HepG2 (cell line): ENCODE results near the gene TF. TPM values are rescaled to one million over a fixed set of nuclear protein-coding genes. Genes with fewer than 3 reads are reported as not detected.
A peak's percentile ranks its signal among the peaks of the same experiment; 100 is the strongest.

Source experiments
- FOXA1 ChIP-seq, 2 experiments: fragments of 450-650 bp in 1 of 2; sonication (generic) in 1 of 2; formaldehyde crosslinking in 1 of 2; IDR thresholded peaks; 2 replicates each; pipeline versions ENCODE4 v1.4.0 to v1.6.1; 2016 to 2020; ENCODE audit warnings: missing genetic modification reagents in 1 of 2
- FOXP1 ChIP-seq, 2 experiments: fragments of 450-650 bp in 1 of 2; IDR thresholded peaks; 2 replicates each; pipeline ENCODE4 v1.6.1; 2017 to 2018; ENCODE audit warnings: antibody characterized with exemption in 1 of 2
- KIAA2018 ChIP-seq: sonication (generic); formaldehyde crosslinking; IDR thresholded peaks from 2 replicates; pipeline ENCODE4 v1.5.0; 2020; ENCODE audit warnings: mild to moderate bottlenecking, missing genetic modification reagents, borderline replicate concordance
- MYC ChIP-seq: sonication (generic); formaldehyde crosslinking; IDR thresholded peaks from 2 replicates; pipeline ENCODE4 v1.9.0; 2021; ENCODE audit warnings: missing genetic modification reagents, borderline replicate concordance
- NCOA2 ChIP-seq: sonication (generic); formaldehyde crosslinking; IDR thresholded peaks from 2 replicates; pipeline ENCODE4 v1.8.0; 2022; ENCODE audit warnings: inconsistent platforms
- NCOA5 ChIP-seq: sonication (generic); formaldehyde crosslinking; IDR thresholded peaks from 2 replicates; pipeline ENCODE4 v1.4.0; 2020; ENCODE audit warnings: missing genetic modification reagents
- REST ChIP-seq, 2 experiments: IDR thresholded peaks; 2 replicates each; pipeline ENCODE4 v1.6.1; 2011 to 2012; ENCODE audit warnings: low read length in 2 of 2, borderline replicate concordance in 1 of 2, low read depth in 1 of 2, mild to moderate bottlenecking in 1 of 2, moderate library complexity in 1 of 2
- ZBTB38 ChIP-seq: sonication (generic); formaldehyde crosslinking; IDR thresholded peaks from 2 replicates; pipeline ENCODE4 v1.5.1; 2020; ENCODE audit warnings: mild to moderate bottlenecking, missing genetic modification reagents
- ZBTB43 ChIP-seq: sonication (generic); formaldehyde crosslinking; conservative IDR thresholded peaks from 2 replicates; pipeline ENCODE4 v1.4.0; 2020; ENCODE audit warnings: missing genetic modification reagents
- ZNF207 ChIP-seq: fragments of 450-650 bp; IDR thresholded peaks from 2 replicates; pipeline ENCODE4 v1.6.1; 2016; ENCODE audit warnings: antibody characterized with exemption, borderline replicate concordance
- ZNF235 ChIP-seq: sonication (generic); formaldehyde crosslinking; IDR thresholded peaks from 2 replicates; pipeline ENCODE4 v1.8.1; 2023; ENCODE audit warnings: mild to moderate bottlenecking, missing genetic modification reagents, borderline replicate concordance
- ZNF503 ChIP-seq: sonication (generic); formaldehyde crosslinking; IDR thresholded peaks from 2 replicates; pipeline ENCODE4 v1.4.0; 2020; ENCODE audit warnings: missing genetic modification reagents
- ZSCAN25 ChIP-seq: sonication (generic); formaldehyde crosslinking; IDR thresholded peaks from 2 replicates; pipeline ENCODE4 v1.8.0; 2022; ENCODE audit warnings: mild to moderate bottlenecking, missing genetic modification reagents
- polyA plus RNA-seq, 8 experiments: library from polyadenylated mRNA; depleted of rRNA in 3 of 8; stranded (reverse) in 7 of 8; unstranded in 1 of 8; fragments of >200 nt; fragmentation: Illumina TruSeq in 4 of 8; extraction: Trizol in 4 of 8; gene quantifications; 2 replicates each; pipeline versions ENCODE4 v1.2.1 to v1.2.3, GENCODE V29; 2011 to 2016; ENCODE audit warnings: low read depth in 4 of 8, missing spikeins in 1 of 8, mixed read lengths in 1 of 8; ENCODE audit not compliant: insufficient read depth in 1 of 8
- total RNA-seq, 5 experiments: library from RNA; depleted of rRNA; stranded (reverse); fragments of >200 nt; fragmentation: Illumina TruSeq; extraction: Trizol; gene quantifications; 2 replicates each; pipeline ENCODE4 v1.2.3, GENCODE V29; 2016; ENCODE audit warnings: low read depth in 1 of 5

The TF gene
- total and polyA plus RNA-seq, 2 of the 13 experiments (the other 11 are each of a cell fraction or from before 2014, with no cell fraction given) = 10,074 to 11,821 TPM

GRCh38 chr3:133742351-133743091 is 3.7 kb upstream of the TF start (continued):
- TF ChIP-seq REST (IDR thresholded peaks at IDR 0.05; ENCODE audit: borderline replicate concordance in 1 of 2, low read depth in 1 of 2, low read length in 2 of 2) = peak in 1 of 2 experiments; percentile 83; a peak in 2 of 4 replicates
- peak; percentile 84 for TF ChIP-seq ZSCAN25 (CRISPR knock-in tag)
- peak; percentile 69 for TF ChIP-seq ZBTB38
- peak; percentile 77; the same call in 1 of the 2 replicates for TF ChIP-seq ZBTB43 (CRISPR knock-in tag)
- no peak for TF ChIP-seq ZNF235 (CRISPR knock-in tag)
- TF ChIP-seq KIAA2018 (CRISPR knock-in tag) = no peak
- no peak for TF ChIP-seq NCOA5 (CRISPR knock-in tag)
- peak; percentile 97 for TF ChIP-seq FOXA1 (IDR thresholded peaks at IDR 0.05)
- peak; percentile 99 for TF ChIP-seq FOXA1 (CRISPR knock-in tag; IDR thresholded peaks at IDR 0.05)
- peak; percentile 86 for TF ChIP-seq FOXP1 (IDR thresholded peaks at IDR 0.05)
- TF ChIP-seq FOXP1 (CRISPR knock-in tag; IDR thresholded peaks at IDR 0.05) = peak; percentile 99
- TF ChIP-seq ZNF207 = no peak
- TF ChIP-seq ZNF503 (CRISPR knock-in tag) = peak; percentile 96
- 0 out of 2 replicates have a peak, but pooled peaks have one; percentile 42 for TF ChIP-seq MYC (CRISPR knock-in tag)
- TF ChIP-seq NCOA2 (CRISPR knock-in tag) = peak; percentile 98
